Measurements from ENCODE around the gene FAF1. TPM values are rescaled to one million over a fixed set of nuclear protein-coding genes. Genes with fewer than 3 reads are reported as not detected.
A peak's percentile ranks its signal among the peaks of the same experiment; 100 is the strongest.
"Not testable (repeated sequence)": the region's sequence is repeated elsewhere in the genome, so short reads cannot be mapped to it uniquely, and the experiment has no call there.

Gene FAF1
- total and polyA plus RNA-seq, 2 of the 8 experiments (the other 6 are each of a cell fraction or from before 2014, with no cell fraction given), result 10.8 to 65.9 TPM

GRCh38 chr1:50873458-50874187 is 86.4 kb downstream of the FAF1 start (continued):
- TF ChIP-seq RAD21 (IDR thresholded peaks at IDR 0.05 in 1 of 2, conservative IDR thresholded peaks at IDR 0.05 in 1 of 2; ENCODE audit: low read depth in 2 of 2, low read length in 2 of 2), result peak; percentile 37 to 45
- TF ChIP-seq BACH1 (IDR thresholded peaks at IDR 0.05; ENCODE audit: low read length), result peak; percentile 86

- H2BK120ac ChIP-seq (replicated peaks; ENCODE audit: low read depth, low read length); H3K4ac ChIP-seq (replicated peaks; ENCODE audit: insufficient read length, low read depth, low read length); H3K23me2 ChIP-seq (ENCODE audit: low read depth, low read length); H3K9me3 ChIP-seq (ENCODE audit: insufficient read depth in 2 of 2, low read depth in 1 of 2, low read length in 1 of 2); H3K56ac ChIP-seq (replicated peaks; ENCODE audit: insufficient read length, low read depth, low read length); H3K4me1 ChIP-seq (replicated peaks in 1 of 4; ENCODE audit: control insufficient read depth in 3 of 4, insufficient read depth in 4 of 4, low read length in 3 of 4); H3K4me3 ChIP-seq (ENCODE audit: extremely low read depth in 1 of 4, insufficient read depth in 2 of 4, low read depth in 3 of 4, low read length in 4 of 4); H2BK15ac ChIP-seq (ENCODE audit: low read length); H2BK12ac ChIP-seq (ENCODE audit: low read depth, low read length); H4K8ac ChIP-seq (ENCODE audit: extremely low read depth, insufficient read depth, low read length); POLR2A ChIA-PET (ENCODE audit: partially characterized antibody); FAIRE-seq; H3K36me3 ChIP-seq (ENCODE audit: control insufficient read depth in 2 of 4, insufficient read depth in 4 of 4, low read length in 3 of 4); H3K79me1 ChIP-seq (ENCODE audit: low read depth, low read length); H2BK5ac ChIP-seq (ENCODE audit: low read depth, low read length); H2BK20ac ChIP-seq (ENCODE audit: low read length); H4K20me1 ChIP-seq (replicated peaks in 1 of 2; ENCODE audit: control insufficient read depth in 1 of 2, insufficient read depth in 2 of 2, low read length in 2 of 2); H4K91ac ChIP-seq (replicated peaks; ENCODE audit: insufficient read length, low read length); H3K18ac ChIP-seq (ENCODE audit: extremely low read depth, low read length); H3K14ac ChIP-seq (ENCODE audit: insufficient read length); H3K4me2 ChIP-seq (ENCODE audit: insufficient read depth in 1 of 2, low read depth in 2 of 2, low read length in 2 of 2); H3K23ac ChIP-seq (ENCODE audit: insufficient read length); H3K9ac ChIP-seq (replicated peaks in 1 of 4; ENCODE audit: extremely low read depth in 1 of 4, low read depth in 3 of 4, low read length in 3 of 4); DNase-seq (ENCODE audit: low read depth in 1 of 2, low spot score in 2 of 2); H2AFZ ChIP-seq (ENCODE audit: low read length); H2AK5ac ChIP-seq (ENCODE audit: low read depth, low read length); H4K5ac ChIP-seq (ENCODE audit: insufficient read length, low read depth, low read length); CTCF ChIA-PET (ENCODE audit: partially characterized antibody); H3K27me3 ChIP-seq (replicated peaks in 1 of 4; ENCODE audit: control insufficient read depth in 3 of 4, extremely low read depth in 1 of 4, insufficient read depth in 3 of 4, low read length in 3 of 4); H3K27ac ChIP-seq (ENCODE audit: low read depth, low read length): not testable (repeated sequence)
- 95% methylated on average over 2 of the region's 3 CpGs; no CpG with 5 or more reads in 1 of the 2 experiments for WGBS, 2 experiments (ENCODE audit: extremely low coverage in 1 of 2, insufficient coverage in 1 of 2, insufficient read length in 1 of 2, insufficient replicate concordance in 2 of 2, low coverage in 1 of 2, low lambda C conversion rate in 2 of 2, missing lambda C conversion rate in 1 of 2)
- peaks cover 0 to 52% of the 10 kb centered on the region in 2 experiments; a peak in 3 of 4 replicates for H3K79me2 ChIP-seq (ENCODE audit: control insufficient read depth in 1 of 2, insufficient read depth in 2 of 2, low read length in 2 of 2)
Observed at GRCh38 chr1:50864845-50865244, 95.2 kb downstream of the FAF1 start.

All from H1 (cell line).